Skin of body (tissue), 2 donors: ENCODE results near the gene NSD2. TPM values are rescaled to one million over a fixed set of nuclear protein-coding genes. Genes with fewer than 3 reads are reported as not detected.

ENCODE experiments used
- DNase-seq: peaks from one replicate; lab custom pipeline; 2025; lab: John Stamatoyannopoulos, UW
- total RNA-seq: library from RNA; depleted of rRNA; stranded (reverse); fragments of >200 nt; gene quantifications from one replicate; pipeline ENCODE4 v1.2.3, GENCODE V29; 2014

Gene NSD2
- total RNA-seq, 1 donor from 2014 or later = 41.8 TPM

DNA sequence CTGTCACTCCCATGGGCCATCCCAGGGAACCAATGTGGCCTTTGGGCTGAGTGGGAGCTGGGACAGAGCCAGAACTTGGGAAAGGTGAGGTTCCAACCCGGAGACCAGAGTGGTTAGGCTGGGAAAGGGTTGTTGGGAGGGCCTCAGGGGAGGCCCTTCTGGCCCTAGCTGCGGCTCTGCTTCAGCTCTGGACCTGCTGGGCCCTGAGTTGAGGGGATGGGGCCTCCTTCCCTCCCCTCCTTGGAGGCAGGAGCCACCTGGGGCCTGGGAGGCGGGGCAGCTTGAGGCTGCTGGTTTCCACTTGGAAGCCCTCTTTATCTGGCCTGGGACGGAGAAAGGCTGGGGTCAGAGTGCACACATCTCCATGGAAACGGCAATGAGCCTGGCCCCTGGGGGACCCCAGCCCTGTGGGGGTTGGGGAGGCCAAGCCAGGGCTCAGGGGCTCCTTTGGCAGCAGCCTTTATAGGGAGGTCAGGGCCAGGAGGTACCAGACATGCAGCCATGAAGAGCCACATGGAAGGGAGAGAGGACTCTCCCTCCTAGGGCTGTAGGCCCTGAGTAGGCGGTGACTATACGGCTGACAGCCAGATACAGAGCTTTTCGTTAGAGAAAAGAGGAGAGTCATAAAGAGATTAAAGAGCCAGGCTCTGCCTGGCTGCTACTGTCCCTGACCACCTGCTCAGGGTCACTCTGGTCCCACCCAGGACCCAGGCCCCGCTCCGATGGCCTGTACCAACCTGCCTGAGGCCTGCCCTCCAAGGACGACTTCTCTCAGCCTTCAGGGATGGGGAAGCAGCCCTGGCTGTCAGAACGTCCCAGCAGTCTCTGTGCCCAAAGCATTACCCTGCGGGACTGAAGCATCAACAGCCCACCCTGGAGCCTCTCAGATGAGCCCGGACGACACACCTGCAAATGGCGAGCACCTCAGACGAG lies 6.9 kb upstream of the NSD2 start:
- DNase-seq = no peak

DNA sequence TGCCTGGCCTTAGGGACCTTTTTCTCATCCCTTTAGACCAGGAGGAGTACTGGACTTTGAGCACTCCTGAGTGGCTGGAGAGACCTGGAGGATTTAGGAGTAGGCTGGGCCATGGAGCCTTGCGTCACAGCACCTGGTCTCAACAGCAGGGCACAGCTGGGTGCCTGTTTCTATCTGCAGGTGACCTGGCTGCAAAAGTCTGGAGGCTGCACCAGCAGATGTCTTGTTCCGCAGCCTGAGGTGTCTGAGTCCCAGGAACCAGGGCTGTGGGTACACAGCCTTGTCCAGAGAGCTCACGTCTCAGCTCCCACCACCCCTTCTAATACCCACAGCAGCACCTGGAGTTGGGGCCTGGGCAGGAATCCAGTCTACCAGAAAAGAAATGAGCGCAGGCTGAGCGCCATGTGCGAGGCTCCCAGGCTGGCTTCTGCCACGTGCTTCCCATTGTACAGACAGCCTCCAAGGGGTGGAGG lies 5.0 kb upstream of the NSD2 start:
- no peak for DNase-seq

DNA sequence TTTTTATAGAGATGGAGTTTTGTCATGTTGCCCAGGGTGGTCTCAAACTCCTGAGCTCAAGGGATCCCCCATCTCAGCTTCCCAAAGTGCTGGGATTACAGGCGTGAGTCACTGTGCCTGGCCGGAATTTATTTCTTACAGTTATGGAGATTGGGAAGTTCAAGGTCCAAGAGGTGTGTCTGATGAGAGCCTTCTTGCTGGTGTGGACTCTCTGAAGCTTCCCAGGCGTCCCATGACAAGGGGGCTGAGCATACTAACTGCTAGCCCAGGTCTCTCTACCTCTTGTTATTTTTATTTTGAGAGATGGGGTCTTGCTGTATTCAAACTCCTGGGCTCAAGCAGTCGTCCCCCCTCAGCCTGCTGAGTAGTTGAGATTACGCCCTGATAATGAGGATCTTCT lies 2.9 kb upstream of the NSD2 start:
- no peak for DNase-seq

DNA sequence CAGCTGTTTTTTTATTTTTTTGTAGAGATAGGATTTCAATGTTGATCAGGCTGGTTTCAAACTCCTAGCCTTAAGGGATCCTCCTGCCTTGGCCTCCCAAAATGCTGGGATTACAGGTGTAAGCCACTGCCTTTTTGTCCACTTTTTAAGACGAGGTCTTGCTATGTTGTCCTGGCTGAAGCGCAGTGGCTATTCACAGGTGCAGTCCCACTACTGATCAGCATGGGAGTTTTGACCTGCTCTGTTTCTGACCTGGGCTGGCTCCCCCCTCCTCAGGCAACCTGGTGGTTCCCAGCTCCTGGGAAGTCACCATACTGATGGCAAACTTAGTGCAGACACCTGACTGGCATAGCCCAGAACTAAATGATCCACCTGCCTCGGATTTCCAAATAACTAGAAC lies 2.3 kb upstream of the NSD2 start:
- DNase-seq = no peak

DNA sequence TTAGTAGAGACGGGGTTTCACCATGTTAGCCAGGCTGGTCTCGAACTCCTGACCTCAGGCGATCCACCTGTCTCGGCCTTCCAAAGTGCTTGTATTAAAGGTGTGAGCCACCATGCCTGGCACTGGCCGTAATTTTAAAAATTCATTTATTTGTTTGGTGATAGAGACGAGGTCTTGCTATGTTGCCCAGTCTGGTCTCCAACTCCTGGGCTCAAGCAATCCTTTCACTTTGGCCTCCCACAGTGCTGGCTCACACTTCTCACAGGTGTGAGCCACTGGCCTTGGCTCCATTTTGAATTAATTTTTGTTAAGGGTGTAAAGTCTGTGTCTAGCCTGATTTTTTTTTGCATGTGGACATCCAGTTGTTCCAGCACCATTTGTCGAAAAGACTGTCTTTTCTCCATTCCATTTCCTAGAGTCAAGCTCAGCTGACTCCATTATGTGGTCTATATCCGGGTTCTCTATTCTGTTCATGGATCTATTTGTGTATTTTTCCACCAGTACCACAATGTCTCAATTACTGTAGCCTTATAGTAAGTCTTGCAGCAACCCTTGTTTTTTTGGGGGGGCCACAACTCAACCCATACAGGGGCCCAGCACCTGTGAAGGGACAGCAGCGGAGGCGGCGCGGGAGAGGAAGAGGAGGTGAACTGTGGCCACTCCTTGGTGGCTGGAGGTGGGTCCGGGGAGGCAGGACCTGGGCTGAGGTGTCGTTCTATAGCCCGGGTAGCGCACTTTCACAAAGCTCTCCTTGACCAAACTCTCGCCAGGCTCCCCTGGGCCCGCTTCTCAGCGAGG lies 1.5 kb upstream of the NSD2 start:
- no peak for DNase-seq

DNA sequence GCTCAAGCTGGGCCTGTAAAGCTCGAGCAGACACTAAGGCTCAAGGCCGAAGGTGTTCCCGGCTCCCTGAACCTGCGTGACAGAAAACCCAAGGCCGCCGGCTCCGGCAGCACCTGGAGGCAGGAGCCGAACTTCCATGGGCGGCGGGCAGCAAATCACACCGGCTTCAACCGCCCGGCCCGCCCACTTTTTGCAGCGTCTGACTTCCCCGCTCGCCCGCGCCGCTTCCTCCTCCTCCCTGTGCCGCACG lies 940 bp upstream of the NSD2 start:
- no peak for DNase-seq

DNA sequence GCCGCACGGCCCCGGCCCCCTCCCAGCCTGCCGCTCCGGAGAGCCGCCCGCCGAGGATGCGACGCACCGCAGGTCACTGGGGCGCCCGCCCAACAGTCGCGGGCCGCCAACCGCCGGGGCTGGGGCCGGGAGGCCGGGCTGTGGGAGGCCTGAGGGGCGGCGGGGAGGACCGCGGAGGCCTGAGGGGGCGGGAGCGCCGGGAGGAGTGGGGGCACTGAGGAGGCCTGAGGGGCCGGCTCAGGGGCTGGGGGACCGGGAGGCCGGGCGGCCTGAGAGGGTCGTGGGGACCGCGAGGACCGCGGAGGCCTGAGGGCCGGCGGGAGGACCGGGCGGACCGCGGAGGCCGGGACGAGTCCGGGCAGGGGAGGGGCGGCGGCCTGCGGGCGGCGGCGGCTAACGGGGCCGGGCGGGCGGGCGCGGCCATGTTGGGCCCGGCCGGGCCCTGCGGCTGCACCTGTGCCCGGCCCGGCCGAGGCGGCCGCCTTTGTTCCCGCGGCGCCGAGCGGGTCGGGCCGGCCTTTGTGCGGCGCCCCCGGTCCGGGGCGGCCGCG lies 353 bp downstream of the NSD2 start:
- DNase-seq = no peak

DNA sequence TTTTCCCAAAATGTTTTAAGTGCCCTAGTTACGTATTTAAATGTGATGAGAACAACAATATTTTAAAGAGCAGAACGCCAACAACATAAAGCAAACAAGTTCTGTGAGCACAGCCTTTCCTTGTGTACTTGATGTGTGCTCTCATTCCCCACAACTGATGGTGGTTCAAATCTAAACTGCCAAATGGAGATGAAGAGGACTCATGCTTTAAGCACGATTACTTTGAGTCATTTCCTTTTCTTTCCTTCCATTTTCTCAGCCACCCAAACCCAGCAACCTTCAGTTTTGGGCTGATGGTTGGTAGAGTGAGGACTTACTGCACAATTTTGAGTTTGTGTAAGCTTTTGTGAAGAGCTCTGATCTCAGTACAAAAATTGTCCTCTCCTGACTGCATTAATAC lies 1.7 kb downstream of the NSD2 start:
- no peak for DNase-seq

DNA sequence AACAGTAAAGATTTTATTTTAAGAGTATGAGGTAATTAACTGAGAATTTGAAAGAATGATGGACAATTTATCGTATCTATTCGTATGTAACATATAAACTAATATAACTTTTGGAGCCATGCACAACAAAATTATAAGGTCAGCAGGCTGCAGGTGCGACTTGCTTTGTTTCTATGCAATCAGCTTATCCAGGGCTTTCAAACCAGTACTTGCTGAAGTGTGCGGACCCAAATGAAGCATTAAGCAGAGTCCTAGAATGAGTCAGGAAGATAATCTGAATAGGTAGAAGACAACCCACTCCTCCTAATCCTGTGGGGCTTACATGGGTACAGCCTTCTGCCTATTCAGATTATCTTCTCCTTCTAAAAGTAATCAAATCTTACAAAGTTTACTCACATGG lies 2.1 kb downstream of the NSD2 start:
- no peak for DNase-seq

DNA sequence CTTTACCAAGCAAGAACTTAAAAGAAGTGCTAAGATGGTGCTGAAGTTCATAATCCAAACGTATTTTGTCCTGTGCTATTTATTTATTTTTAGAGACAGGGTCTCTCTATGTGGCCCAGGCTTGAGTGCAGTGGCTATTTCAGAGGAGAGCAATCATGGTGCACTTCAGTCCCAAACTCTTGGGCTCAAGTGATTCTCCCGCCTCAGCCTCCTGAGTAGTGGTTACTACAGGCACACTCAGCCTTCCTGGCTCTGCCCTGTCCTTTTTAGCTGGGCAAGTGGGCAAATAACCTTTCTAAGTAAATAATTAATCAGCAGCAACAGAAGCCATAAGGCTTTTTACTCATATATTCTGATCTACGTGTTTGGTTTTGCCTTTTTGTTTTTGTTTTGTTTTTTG lies 2.6 kb downstream of the NSD2 start:
- DNase-seq = no peak

DNA sequence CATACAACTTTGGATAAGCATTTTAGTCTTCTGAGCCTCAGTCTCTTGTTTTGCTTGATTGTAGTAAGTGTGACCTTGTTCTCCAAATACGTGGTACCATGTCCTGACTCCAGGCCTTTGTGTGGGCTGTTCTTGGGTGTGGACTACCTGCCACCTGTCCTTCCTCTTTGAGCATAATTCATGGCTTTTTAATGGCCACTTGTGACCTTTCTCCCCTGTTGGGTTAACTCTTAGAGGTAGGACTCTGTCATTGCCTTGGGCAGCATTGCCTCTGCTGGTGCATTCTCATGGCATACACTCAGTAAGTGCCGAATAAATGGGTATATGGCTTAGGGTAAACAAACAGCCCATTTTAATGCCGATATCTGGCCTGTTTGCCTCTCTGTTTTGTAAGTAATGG lies 3.0 kb downstream of the NSD2 start:
- DNase-seq = no peak

DNA sequence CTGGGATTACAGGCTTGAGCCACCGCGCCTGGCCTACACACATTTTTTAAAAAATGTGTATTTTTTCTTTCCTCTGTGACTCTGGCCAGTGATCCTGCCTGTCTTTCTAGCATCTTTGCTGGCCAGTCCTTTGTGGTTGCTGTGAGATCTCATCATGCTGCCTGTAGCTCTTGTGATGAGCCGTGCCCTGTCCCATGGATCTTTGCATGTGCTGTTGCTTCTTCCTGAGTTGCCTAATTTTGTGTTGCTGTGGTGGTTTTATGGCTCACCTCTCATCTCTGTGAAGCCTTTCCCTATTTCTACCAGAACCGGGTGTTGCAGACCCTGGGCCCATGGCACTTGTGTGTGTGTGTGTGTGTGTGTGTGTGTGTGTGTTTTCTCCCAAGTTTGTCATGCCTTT lies 8.3 kb downstream of the NSD2 start:
- no peak for DNase-seq

DNA sequence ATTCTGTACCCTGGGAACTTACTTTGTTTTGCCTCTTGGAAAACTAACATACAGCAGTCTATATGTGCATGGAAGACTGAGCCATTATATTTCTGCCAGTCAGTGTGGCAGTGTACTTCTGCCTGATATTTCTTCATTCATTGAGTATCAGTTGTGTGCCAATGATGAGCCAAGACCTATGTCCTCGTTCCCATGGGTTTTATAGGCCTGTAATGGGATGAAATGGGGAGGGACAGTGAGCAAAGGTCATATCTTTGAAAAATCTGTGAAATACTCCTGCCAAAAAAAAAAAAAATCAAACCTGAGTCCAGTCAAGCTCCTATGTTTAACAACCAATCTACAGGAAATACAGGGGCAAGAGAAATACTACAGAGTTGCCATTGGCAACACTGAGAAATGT lies 9.1 kb downstream of the NSD2 start:
- no peak for DNase-seq

DNA sequence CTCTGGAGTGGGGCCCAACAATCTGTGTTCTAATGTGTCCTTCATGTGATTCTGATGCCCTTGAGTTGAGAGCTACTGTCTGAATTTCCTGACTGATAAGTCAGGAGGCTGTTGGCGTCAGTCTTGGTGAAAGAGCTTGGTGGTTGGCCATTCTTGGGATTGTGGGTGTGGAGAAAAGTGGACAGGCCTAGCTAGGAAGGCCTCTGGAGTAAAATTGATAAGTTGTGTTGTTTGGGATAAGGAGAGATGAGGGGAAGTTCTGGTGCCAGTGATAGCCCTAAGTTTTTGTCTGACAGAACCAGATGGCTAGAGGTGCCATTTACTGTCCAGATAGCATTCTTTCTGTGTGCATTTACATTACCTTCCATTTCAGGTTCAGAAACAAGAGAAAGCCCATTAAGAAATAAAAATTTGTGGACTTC lies 11.7 kb downstream of the NSD2 start:
- no peak for DNase-seq

DNA sequence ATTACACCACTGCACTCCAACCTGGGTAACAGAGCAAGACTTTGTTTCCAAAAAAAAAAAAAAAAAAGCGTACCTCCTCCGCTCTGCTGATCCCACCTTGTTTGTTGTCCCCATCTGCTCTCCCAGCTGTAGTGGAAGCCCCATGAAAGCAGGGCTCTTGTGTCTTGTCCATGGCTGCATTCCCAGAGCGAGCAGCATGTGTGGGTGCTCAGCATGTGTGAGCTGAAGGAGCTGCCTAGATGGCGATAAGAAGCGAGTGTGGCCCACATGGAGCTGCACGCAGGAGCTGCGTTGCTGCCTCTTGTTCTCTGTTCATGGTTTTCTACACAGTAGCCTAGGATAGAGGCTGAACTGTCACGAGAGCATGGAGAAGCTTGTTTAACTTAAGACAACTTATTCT lies 12.4 kb downstream of the NSD2 start:
- no peak for DNase-seq

DNA sequence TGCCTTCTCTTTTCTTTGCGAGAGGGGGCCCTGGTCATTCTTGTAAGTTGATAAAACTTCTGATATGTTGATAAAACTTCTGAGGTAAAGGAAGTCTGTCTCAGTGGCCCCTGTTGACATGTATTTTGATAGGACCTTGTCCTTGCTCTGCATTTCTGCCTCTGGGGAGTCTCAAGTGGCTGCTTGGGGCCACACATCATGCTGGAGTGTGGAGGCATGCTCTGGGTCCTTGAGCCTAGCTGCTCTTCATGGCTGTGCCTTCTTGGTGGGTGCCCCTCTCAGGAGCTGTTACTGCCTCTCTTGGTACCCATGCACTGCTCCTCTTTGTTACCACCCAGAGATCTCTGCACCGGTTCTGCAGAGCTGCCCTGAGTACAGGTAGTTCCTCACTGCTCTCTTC lies 14.2 kb downstream of the NSD2 start:
- no peak for DNase-seq

DNA sequence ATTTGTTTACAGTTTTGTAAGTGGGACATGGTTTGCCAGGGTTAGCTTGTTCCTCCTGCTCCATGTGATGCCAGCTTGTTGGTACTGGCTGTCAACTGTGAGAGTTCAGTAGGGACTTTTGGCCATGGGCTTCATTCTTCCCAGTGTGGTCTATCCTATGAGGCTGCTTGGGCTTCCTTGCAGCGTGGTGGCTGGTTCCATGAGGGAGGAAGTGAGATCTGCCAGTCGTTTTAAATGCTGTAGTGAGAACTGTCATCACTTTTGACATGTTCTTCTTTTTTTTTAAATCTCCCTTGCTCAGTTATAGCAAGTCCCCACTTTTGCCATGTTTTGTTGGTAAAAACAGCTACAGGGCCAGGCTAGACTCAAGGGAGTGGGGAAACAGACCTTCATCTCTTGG lies 15.9 kb downstream of the NSD2 start:
- DNase-seq = no peak

DNA sequence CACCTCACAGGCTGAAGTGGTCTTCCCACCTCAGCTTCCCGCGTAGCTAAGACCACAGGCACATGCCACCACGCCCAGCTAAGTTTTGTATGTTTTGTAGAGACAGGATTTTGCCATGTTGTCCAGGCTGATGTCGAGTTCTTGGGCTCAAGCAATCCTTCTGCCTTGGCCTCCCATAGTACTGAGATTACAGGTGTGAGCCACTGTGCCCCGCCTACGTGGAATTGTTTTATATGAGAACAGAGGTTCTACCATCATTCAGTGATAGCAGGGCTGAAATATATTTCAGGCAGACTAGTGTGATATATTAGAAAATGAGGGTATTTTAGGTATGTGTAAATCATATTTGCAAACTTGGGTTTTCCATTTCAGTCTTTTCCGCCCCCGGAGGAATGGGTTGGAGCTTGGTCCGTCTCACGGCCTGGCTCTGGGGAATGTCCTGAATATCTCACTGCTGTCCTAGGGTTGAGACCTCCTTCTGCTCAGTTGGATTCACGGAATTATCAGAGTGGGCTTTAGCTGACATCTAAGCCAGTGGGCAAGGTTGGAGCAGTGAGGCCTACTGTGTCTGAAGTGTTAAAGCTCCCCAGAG lies 19.9 kb downstream of the NSD2 start:
- DNase-seq = no peak

DNA sequence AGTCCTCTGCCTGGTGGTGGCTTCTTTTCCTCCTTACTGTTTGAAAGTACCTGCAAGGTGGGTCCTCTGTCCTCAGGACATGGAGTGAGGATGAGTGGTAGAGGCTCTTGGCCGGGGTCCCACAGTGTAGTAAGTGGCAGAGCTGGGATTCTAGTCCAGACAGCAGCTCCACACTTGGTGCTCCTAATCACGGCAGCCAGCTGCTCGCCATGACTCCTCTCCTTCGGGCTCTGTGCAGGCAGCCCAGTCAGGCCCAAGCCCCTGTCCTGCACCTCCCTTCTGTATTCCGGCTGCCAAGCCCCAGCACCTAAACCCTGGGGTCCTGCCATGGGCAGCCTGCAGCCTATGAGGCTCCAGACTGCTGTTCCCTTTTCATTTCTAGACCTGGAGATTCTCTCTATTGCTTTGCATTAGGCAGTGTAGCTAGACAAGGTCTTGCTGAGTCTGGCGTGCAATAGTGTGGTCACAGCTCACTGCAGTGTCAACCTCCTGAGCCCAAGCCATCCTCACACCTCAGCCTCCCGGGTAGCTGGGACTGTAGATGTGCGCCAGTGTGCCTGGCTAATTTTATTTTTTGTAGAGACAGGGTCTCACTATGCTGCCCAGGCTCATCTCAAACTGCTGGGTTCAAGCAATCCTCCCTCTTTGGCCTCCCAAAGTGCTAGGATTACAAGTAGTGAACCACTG lies 24.9 kb downstream of the NSD2 start:
- DNase-seq = no peak

DNA sequence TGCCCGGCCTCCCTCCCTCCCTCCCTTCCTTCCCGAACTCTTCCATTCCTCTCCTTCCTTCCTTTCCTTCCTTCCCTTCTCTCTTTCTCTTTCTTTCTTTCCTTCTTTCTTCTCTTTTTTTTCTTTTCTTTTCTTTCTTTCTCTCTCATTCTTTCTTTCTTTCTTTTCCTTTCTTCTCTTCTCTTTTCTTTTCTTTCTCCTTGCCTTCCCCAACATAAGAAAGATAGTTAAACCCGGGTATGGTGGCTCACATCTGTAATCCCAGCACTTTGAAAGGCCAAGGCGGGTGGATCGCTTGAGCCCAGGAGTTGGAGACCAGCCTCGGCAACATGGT lies 25.4 kb downstream of the NSD2 start:
- DNase-seq = no peak

DNA sequence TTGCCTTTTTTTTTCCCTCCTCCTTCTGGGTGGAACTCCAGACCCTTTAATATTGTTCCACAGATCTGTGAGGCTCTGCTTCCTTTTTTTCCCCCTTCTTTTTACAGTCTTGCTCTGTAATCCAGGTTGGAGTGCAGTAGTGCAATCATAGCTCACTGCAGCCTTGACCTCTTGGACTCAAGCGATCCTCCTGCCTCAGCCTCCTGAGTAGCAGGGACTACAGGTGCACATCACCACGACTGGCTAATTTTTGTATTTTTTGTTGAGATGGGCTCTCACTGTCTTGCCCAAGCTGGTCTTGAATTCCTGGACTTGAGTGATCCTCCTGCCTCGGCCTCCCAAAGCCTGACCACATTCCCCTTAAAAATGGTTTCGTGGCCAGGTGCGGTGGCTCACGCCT lies 26.8 kb downstream of the NSD2 start:
- DNase-seq = no peak

DNA sequence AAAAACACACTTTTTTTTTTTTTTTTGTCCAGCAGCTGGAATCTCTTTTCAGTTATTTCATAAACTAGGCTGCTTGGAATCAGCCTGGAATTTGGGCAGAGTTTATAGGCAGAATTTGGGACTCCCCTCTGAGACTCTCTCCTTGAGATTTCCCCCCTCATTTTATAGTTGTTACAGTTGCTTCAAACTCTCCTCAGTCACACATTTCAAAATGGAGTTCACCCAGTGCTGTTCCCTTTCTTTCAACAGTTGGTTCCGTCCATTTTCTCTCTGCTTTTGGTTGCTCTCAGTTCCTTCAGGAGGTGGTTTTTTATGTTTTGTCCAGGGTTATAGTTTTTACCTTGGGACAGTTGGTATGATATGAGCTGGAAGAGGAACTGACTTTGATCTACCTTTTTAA lies 27.5 kb downstream of the NSD2 start:
- DNase-seq = no peak
